T1000 (cell line): ENCODE results near the gene RANGAP1.

Source experiments
- DNase-seq: peaks from one replicate; lab custom pipeline; 2025; ENCODE audit warnings: mixed read lengths; lab: John Stamatoyannopoulos, UW

RANGAP1 gene

GRCh38 chr22:41234815-41235695 is 50.9 kb downstream of the RANGAP1 start:
- DNase-seq, result no peak

- no peak for DNase-seq
Observed at GRCh38 chr22:41231369-41231768, 54.6 kb downstream of the RANGAP1 start.

GRCh38 chr22:41230401-41230785 is 55.6 kb downstream of the RANGAP1 start:
- no peak for DNase-seq

- DNase-seq, result no peak
Observed at GRCh38 chr22:41229730-41230400, 56.1 kb downstream of the RANGAP1 start.

- no peak for DNase-seq
Observed at GRCh38 chr22:41229215-41229614, 56.8 kb downstream of the RANGAP1 start.

- DNase-seq, result no peak
Observed at GRCh38 chr22:41226723-41227655, 59.0 kb downstream of the RANGAP1 start.

- DNase-seq, result no peak
Observed at GRCh38 chr22:41223535-41223934, 62.5 kb downstream of the RANGAP1 start.

- no peak for DNase-seq
Observed at GRCh38 chr22:41222846-41223507, 63.0 kb downstream of the RANGAP1 start.

DNA sequence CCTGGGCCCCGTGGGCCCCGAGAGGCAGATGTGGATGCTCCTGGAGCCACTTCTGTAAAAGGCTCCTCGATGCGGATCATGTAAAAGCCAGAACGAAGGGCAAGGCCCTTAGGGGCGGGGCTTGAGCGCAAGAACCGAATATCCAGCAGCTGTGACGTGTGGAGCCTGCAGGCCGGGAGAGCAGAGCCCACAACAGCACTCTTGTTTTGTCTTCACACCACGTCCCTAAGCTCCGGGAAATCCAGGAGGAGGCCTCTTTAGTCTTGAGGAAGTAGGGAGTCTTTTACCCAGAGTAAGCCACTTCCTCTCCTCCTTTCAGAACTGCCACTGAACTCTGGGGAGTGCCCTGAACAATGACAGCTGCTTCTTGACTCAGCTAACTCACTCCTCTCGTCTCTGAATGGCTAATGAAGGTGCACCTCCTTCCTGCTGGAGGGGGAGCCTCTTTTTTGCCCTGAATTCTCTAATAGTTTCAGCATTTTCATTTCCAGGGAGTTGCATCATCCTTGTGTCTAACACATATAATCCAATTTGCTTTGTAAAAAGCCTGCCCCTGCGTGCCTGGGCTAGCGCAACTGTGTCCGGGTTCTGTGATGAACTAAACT is 68.3 kb downstream of the RANGAP1 start:
- no peak for DNase-seq

DNA sequence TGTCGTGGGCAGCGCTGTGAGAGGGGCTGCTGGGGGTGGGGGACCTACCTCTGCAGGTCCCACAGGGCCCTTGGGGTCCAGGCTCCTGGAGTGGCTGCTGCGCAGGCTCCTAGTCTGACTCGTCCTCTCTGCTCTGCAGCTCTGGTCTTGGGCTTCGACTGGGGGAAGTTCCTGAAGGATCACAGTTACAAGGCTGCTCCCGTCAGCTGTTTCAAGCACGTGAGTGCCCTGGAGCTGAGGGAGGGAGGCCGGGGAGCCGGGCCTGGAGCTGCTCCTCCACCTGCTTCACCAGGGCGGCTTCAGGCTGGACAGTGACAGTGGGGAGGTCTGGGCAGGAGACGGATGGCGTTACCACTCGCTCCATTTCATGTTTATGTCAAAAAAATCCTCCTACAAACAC is 69.0 kb downstream of the RANGAP1 start:
- no peak for DNase-seq

GRCh38 chr22:41215926-41216325 is 70.1 kb downstream of the RANGAP1 start:
- DNase-seq, result no peak

- no peak for DNase-seq
Observed at GRCh38 chr22:41215409-41215808, 70.6 kb downstream of the RANGAP1 start.

DNA sequence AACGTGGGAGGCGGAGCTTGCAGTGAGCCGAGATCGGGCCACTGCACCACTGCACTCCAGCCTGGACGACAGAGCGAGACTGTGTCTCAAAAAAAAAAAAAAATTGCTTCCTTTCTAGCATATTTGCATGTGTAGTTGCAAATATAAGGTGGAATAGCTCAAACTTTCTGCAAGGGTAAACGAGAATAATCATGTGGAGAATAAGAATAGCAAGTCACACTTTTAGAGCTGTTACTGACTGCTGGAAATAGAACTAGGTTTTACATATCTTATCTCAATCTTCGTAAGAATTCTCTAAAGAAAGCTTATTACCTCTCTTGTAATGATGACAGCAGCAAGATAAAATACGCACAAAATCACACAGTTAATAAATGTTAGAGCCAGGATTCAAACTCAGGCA is 79.3 kb downstream of the RANGAP1 start:
- no peak for DNase-seq

DNA sequence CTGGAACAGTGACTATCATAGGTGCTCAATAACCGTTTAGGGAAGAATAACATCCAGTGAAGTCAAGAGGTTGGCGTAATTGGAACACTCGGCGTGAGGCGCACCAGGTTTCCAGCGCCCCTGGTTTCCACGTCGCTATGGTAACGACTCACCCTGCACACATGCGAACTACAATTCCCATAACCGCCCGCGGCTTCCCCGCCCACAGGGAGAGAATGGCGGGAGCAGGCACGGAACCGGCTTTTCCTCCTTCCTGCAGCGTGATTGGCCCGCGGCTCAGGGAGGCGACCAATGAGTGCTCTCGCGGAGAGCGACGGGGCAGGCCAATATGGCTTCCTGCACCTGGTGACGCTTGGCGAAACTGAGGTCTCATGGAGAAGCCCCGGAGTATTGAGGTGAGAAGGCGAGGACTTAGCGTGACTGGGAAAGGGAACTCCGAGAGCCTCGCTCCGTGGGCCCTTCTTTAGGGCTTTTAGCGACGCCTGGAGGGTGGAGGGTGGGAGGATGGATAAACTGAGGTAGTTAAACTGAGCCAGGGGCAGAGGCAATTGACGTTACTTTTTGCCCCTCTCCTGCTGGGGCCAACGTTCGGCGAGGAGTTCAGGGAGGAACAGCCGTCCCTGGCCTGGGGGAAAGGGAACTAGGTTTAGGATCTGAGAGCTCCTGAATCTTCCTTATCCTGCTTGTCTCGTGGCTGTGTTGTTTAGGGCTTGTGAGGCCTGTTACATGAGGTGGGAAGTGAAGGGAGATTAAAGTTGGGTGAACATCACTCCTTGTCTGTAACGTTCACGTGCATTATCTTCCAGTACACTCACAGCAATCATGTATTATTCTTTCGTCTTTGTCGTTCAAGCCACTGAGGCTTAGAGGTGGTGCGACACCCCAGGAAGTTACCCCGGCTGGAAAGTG is 80.7 kb downstream of the RANGAP1 start, which contains the start of gene L3MBTL2:
Gene L3MBTL2, plus strand, starts transcription at position 321 of the 909 bp plus-strand sequence. Its CDS starts 51 bp downstream, at position 372.
- peak; percentile 93 for DNase-seq

- no peak for DNase-seq
Observed at GRCh38 chr22:41204066-41204465, 81.9 kb downstream of the RANGAP1 start.

GRCh38 chr22:41203118-41203517 is 82.9 kb downstream of the RANGAP1 start:
- DNase-seq, result no peak

DNA sequence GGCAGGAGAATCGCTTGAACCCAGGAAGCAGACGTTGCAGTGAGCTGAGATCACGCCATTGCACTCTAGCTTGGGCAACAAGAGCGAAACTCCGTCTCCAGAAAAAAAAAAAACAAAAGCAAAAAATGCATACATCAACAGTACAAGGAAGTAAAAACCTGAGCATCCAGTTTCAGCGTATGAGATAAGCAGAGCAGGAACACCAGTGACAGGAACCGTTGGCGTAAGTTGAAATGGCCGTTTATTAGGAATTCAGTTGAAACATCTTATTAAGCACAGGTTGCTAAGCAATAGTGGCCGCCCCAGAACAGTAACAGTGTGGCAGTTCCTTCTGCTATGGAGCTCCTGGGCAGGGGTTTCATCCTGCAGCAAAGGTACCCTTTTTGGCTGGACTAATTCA is 84.8 kb downstream of the RANGAP1 start:
- no peak for DNase-seq

DNA sequence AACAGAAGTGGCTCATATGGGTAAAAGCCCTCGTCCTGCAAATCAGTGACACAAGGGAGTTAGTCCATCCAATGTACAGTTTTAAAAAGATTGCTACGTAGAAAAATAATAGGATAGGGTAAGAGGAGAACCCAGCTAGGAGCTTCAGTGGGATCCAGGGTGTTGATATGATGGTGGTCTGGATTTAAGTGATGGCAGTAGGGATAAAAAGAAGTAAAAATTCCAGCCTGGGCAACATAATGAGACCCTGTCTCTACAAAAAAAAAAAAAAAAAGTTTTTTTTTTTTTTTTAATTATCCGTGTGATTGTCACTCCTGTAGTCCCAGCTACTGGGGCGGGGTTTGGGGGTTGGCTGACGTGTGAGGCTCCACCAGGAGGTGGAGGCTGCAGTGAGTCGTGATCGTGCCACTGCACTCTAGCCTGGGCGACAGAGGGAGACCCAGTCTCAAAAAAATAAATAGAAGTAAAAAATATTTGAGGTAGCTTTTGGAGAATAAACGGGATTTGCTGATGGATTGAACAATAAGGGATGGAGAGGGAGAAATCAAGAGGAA is 87.9 kb downstream of the RANGAP1 start:
- no peak for DNase-seq

DNA sequence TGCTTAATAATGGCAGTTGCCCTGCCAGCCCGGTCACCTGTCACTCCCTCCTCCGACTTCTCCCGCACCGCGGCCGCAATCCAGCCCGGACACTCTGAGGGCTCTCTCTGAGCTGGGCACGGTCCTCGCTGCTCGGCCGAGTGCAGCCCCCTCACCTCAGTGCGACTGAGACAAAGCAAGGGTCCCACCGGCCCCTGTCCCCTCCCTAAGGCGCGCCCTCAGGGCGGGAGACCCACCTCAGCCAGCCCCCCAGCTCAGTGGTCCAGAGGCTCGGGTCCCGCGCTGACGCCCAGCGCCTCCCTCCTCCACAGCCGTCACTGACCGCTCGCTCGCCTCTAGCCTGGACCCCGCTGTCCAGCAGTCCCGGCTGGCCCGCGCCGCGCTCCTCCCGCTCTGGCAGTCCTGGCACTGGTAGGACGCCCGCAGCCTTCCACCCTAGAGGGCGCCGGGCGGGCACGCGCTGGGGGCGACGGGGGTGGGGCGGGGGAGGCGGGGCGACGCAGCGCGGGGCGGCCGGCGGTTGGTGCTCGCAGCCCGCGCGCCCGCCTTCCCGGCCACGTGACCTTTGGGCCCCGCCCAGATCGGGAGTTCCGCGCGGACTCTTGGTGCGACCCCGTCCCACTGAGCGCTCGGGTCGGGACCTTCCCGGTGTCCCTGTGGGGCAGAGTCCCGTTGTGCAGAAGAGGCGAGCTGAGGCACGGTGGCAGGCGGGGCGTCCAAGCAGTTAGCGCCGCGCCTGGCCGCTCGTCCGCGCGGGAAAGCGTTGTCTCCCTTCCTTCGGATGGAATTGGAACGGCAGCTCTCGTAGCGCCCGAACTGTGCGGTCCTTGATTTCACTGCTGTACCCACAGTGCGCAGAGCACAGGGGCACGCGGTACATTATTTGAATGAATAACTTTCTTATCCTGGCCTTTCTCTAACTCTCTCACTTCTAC is 88.7 kb downstream of the RANGAP1 start:
- DNase-seq, result peak; percentile 39
